Measurements from ENCODE around the gene PPFIBP2.
"Not testable (repeated sequence)": the region's sequence is repeated elsewhere in the genome, so short reads cannot be mapped to it uniquely, and the experiment has no call there.

The PPFIBP2 gene

DNA sequence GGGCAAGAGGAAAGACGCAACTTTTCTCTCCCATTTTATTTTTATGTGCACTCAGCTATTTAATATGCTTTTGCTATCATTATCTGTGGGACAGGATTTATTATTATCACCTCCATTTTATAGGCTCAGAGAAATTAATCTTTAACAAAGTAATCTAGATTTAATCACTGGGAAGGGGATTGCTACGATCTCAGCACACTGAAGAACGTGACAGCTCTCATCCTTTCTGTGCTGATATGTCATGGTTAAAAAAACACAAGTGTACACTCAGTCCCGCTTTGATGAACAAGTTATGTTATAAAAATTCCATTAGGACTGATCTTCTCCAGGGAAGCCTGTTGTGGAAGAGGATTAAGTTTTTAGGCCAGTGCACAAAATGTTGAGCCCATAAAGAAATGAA lies 121.9 kb downstream of the PPFIBP2 start:
- DNase-seq (ENCODE audit: low spot score), result no peak

GRCh38 chr11:7636350-7636749 lies 122.6 kb downstream of the PPFIBP2 start:
- no peak for DNase-seq (ENCODE audit: low spot score)

DNA sequence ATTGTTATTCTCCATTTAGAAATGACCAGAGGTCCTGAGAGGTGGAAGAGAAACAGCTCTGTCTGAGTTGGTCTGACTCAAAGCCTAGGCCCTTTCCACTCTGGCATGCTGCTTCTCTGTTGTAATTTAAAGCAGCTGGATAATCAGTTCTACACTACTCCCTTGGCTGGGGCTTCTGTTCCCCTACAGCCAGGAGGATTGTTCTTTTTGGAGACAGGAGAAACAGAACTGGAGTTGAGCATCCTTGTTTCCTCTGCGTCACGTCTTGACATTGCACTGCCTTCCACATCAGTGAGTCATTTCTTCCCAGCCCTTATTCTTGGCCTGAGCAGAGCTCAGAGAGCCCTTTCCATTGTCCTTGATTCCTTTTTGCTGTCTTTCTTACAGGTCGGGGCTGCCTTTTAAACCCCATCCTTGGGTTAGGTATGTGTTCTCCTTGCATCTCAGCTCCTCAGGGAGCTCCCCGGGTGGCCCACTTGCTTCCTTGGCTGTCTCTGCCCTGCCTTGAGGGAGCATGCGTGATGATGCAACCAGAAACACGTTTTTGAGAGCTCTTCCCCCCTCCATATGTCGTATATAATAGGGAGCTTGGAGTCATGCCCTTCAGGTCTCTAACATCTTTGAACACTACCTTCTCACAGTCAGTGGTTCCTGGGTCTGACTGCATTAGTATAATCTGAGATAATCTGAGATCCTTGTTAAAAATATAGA lies 123.8 kb downstream of the PPFIBP2 start:
- DNase-seq (ENCODE audit: low spot score), result peak; percentile 91

- DNase-seq (ENCODE audit: low spot score), result no peak
Measured at GRCh38 chr11:7638710-7639642, 125.2 kb downstream of the PPFIBP2 start.

DNA sequence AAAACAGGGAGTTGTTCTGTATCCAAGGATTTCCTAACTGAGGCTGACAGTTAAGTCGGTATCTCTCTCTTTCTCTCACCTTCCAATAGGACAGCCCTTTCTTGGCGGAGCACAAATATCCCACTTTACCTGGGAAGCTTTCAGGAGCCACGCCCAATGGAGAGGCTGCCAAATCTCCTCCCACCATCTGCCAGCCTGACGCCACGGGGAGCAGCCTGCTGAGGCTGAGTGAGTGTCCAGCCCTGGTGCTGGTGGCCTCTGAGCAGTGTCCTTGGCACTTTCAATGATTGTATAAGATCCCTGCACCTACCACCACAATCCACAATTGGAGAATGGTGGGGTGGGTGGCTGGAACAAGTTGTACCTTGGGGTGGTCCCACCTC lies 125.8 kb downstream of the PPFIBP2 start:
- DNase-seq (ENCODE audit: low spot score), result no peak

DNA sequence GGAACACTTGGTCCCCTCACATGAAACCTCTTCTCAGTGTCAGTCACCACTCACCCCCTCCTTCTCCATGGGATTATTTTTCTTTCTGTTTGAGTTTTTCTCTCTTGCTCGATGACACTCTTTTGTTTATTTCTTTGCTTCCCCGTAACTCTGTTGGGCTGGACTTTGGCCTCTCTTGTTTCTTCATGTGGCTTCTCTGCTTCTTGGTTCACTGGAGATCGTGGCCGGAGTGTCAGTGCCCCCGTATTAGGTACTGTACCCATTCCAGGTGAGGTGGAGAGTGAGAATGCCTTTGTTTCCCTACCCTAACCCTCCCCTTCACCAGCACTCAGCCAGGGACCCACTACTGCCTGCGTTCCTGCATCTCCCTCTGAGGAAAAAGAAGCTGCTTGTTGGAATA lies 127.0 kb downstream of the PPFIBP2 start:
- DNase-seq (ENCODE audit: low spot score), result no peak

DNA sequence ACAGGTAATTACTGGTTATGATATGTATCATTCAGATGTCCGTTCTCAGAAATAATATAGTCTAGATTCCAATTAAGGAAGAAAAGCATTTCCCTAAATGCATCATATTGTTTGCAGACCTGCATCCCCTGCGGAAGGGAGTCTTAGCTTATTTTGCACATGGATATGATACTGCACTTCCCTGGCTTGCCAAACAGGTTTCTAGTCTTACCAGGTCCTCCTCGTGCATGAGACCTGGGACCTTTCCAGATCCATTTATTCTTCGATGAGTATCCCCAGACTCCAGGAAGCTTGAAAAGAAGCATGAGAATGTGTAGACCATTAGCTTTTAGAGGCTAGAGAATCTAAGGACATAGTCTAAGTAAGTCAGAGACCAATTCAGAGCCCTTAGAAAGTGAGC lies 128.9 kb downstream of the PPFIBP2 start:
- DNase-seq (ENCODE audit: low spot score), result no peak

- no peak for DNase-seq (ENCODE audit: low spot score)
Measured at GRCh38 chr11:7643314-7643713, 129.5 kb downstream of the PPFIBP2 start.

DNA sequence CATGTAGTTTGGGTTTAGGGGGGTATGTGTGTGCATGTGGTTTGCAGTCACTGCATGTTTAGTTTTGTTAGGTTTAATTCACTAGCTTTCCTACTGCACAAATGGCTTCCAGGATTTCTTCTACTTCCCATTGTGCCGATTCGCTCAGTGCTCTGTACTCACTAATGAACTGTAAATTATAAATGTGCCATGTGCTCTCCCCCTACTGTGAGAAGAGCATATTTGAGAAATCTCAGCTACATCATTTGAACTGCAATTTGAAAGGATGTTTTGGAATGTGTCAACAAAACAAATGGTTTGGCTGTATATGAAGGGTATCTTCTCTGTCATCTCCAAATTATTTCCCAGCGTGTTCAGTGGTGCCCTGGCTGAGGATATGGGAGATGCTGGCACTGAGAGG lies 131.4 kb downstream of the PPFIBP2 start:
- DNase-seq (ENCODE audit: low spot score), result no peak

- DNase-seq (ENCODE audit: low spot score), result no peak
Measured at GRCh38 chr11:7646866-7647265, 133.1 kb downstream of the PPFIBP2 start.

GRCh38 chr11:7648264-7648663 lies 134.5 kb downstream of the PPFIBP2 start:
- no peak for DNase-seq (ENCODE audit: low spot score)

DNA sequence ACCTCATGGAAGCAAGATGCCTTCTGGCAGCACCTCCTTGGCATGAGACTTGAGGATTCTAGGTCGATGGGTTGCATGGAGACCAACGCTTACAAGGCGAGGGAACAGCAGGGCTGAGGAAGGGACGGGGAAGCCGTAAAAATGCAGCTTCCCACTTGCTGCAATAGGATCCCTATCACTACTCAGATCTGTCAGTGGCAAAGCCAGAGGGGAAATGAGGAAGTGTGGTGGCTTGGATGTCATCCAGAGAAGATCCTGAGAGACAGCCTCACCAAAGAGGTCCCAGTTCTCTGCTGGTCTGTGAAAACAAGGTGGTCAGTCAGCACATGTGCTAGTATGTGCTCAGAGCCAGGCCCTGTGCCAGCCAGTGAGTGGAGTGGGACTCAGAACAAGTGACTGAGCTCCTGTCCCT lies 137.3 kb downstream of the PPFIBP2 start:
- no peak for DNase-seq (ENCODE audit: low spot score)

DNA sequence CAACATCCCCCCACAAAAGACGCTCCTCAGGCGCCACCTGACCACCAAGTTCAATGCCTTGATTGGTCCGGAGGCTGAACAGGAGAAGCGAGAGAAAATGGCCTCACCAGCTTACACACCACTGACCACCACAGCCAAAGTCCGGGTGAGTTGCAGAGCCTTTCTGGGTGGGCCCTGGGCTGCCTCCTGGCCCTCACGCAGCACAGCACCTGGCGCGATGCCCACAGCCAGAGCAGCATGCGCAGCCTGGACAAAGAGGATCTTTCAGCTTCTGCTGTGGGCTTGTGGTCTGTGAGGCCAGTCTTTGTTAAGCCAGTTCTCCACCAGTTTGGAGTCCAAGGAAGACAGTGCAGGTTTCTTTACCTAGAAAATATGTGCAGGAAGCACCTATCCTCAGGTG lies 137.9 kb downstream of the PPFIBP2 start:
- no peak for DNase-seq (ENCODE audit: low spot score)

DNA sequence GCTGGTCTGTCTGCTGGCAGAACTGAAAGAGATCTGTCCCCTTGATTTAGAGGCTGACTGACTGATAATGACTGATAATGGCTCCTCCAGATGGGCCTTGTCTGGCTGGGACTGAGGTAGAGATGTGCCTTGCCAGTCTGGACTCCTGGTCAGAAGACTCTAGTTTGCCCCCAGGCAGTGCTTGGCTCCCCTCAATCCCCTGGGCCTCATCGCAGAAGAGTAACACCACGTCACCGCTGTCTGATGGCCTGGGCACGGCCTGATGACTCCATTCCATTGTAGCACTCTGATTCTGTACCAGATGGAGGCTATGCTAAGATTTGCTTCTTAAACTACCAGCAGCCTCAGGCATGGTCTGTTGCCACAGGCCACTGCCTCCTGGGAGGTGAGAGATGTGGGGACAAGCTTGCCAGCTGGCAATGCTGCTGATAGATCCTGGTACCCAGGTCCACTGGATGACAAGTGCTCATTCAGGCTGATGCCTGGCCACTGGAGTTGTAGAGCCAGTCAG lies 140.5 kb downstream of the PPFIBP2 start:
- no peak for DNase-seq (ENCODE audit: low spot score)

GRCh38 chr11:7655253-7656217 lies 141.7 kb downstream of the PPFIBP2 start:
- no peak for DNase-seq (ENCODE audit: low spot score)

DNA sequence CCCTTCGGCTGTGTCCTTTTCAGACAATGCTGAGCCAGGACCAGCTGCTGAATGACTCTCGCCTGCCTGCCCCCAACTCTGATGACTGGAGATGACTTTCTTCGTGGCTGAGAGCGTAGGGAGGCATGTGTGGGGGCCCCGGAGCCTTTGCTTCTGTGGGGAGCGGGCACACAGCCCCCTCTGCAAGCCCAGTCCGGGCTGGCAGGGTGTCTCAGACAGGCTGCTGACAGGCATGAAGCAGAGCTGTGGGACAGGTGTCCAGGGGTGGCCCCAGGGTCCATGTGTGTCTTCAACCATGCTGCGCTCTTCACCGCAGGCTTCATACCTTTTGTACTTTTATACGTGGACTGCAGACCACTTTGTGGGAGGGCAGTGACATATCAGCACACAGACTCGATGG lies 142.9 kb downstream of the PPFIBP2 start:
- no peak for DNase-seq (ENCODE audit: low spot score)

DNA sequence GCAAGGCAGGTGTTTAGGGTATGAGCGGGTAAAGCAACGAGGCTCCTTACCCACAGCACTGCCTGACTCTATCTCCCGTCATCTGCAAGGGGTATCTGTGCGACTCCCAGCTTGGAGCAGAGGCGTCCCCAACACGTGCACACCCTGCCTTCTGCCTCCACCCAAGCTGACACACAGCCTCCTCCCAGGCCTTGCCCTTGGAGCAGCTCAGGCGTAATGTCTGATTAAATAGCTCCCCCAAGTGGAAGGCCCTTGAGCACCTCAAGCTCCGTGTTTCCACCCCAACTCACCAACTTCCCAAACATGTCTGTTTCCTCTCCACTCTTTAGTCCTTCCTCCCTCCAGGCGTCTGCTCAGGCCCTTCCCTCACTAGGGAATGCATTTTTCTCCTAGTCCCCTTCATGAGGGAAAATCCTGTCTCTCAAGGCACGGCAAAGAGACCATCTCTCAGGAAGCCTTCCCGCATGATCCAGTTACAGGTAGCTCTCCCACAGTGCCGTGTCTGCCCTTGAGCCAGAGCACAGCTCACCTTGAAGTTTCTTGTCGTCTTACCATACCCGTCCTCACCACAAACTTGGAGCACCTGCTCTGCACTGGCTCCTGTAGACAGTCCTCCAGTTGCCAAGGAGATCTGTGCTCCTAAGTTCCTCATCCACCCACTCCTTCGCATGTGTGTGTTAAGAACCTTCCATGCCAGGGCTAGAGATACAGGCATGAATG lies 143.7 kb downstream of the PPFIBP2 start:
- peak; percentile 93 for DNase-seq (ENCODE audit: low spot score)

- not testable (repeated sequence) for DNase-seq (ENCODE audit: low spot score)
Measured at GRCh38 chr11:7663531-7663930, 149.7 kb downstream of the PPFIBP2 start.

DNA sequence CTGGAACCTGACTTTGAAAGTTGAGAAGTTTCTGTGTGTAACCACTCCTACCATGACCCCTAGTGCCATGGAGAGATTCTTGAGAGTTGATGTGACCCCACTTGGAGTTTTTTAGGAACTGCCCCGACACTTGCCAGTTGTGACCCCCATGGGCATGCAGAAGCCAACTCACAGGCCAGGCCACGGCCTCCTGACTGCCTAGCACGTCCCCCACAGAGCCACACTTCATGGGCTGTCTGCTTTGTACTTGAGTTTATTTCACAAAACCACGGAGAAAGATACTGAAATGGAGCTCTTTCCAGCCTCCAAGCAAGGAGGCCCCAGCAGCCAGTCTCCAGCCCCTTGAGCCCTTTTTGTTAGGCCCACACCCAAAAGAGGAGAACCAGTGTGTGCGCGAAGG lies 151.1 kb downstream of the PPFIBP2 start:
- DNase-seq (ENCODE audit: low spot score), result no peak

DNA sequence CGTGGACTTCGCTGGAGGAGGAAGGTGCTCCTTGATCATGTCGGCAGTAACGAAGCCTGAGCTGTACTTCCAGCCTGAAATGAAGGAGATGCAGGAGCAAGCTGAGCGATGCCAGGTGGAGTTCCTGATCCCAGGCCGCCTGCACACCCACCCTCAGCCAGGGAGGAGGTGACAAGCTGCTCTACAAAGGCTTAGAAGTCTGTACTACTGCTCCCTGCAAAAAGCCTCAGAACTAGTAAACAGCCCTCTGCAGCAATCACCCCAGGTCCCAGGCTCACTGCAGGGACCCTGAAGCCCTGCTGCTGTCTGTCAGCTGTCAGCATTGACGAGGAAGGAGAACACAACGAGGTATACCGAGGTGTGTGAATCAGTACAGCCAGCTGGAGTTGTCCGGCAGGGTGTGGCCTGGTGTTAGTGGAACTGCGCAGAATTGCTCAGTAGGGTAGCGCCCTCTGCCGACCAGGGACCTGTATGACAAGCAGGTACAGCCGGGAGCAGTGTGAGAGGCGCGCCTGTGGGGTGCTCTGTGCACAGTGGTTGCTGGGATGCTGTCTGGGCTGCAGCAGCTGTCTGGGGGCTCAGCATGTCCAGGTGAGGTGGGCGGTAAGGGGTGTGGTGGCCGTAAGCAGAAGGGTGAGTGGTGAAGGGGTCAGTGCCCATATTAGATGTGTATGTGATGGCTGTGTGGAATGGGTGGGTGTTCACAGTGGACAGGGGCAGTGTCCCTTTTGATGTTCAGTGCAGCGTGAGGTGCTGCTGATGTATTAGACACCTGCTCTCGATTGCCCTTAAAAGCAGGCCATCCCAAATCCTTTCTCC lies 151.9 kb downstream of the PPFIBP2 start:
- peak; percentile 92 for DNase-seq (ENCODE audit: low spot score)
